Caco-2 (cell line): Measurements from ENCODE around the gene RBM47. TPM values are rescaled to one million over a fixed set of nuclear protein-coding genes. Genes with fewer than 3 reads are reported as not detected.

Experiments used
- BruUV-seq: library from RNA; stranded (reverse); fragments of 400-500 nt; replicated peaks from 2 replicates; lab custom pipeline; 2021; lab: Mats Ljungman, UMichigan
- CTCF ChIA-PET: fragments of 300-600 bp; sonication (Branson Sonifier 250); formaldehyde crosslinking; loops from one replicate; lab custom pipeline; 2022; ENCODE audit warnings: antibody characterized with exemption; lab: Charles Lee
- POLR2A ChIA-PET: fragments of 300-600 bp; sonication (Branson Sonifier 250); formaldehyde crosslinking; loops from one replicate; lab custom pipeline; 2022; ENCODE audit warnings: antibody characterized with exemption; lab: Charles Lee
- DNase-seq, 2 experiments: peaks; one replicate each; pipeline versions ENCODE4 v3.0.0 to v3.0.0-alpha.2; 2020 to 2022
- H3K27me3 ChIP-seq: replicated peaks from 2 replicates; pipeline ENCODE4 v1.6.0; 2011; ENCODE audit warnings: low read length; ENCODE audit not compliant: control insufficient read depth, insufficient read depth
- H3K36me3 ChIP-seq: 2 replicates; pipeline ENCODE4 v1.5.1; 2011; ENCODE audit warnings: low read length; ENCODE audit not compliant: control insufficient read depth, insufficient read depth
- H3K4me1 ChIP-seq: fragments of 250-450 bp; sonication (Bioruptor Pico); 2 replicates; pipeline ENCODE4 v1.5.1; 2020; ENCODE audit warnings: mild to moderate bottlenecking
- H3K4me3 ChIP-seq: 2 replicates; pipeline ENCODE4 v1.5.1; 2011; ENCODE audit warnings: low read depth, mild to moderate bottlenecking, control low read depth, low read length
- H3K9me3 ChIP-seq: fragments of 250-450 bp; sonication (Bioruptor Pico); 2 replicates; pipeline ENCODE4 v1.5.1; 2020; ENCODE audit warnings: mild to moderate bottlenecking, moderate library complexity
- H3K27ac Mint-ChIP-seq: one replicate; pipeline ENCODE4 v1.8.0; 2022; ENCODE audit warnings: mixed read lengths; ENCODE audit not compliant: unreplicated experiment
- H3K27me3 Mint-ChIP-seq: one replicate; pipeline ENCODE4 v1.8.0; 2022; ENCODE audit warnings: mixed read lengths; ENCODE audit not compliant: insufficient read depth, unreplicated experiment
- H3K36me3 Mint-ChIP-seq: one replicate; pipeline ENCODE4 v1.8.0; 2022; ENCODE audit warnings: mild to moderate bottlenecking, mixed read lengths; ENCODE audit not compliant: insufficient read depth, unreplicated experiment
- H3K4me1 Mint-ChIP-seq: one replicate; pipeline ENCODE4 v1.8.0; 2022; ENCODE audit warnings: low read depth, mixed read lengths; ENCODE audit not compliant: unreplicated experiment
- H3K4me3 Mint-ChIP-seq: one replicate; pipeline ENCODE4 v1.8.0; 2022; ENCODE audit warnings: mild to moderate bottlenecking, moderate library complexity, mixed read lengths; ENCODE audit not compliant: unreplicated experiment
- H3K9me3 Mint-ChIP-seq: one replicate; pipeline ENCODE4 v1.8.0; 2022; ENCODE audit warnings: mixed read lengths; ENCODE audit not compliant: unreplicated experiment
- intact Hi-C: fragments of 100-400 bp; cut with micrococcal nuclease; formaldehyde crosslinking; loops from one replicate; pipeline ENCODE4 v1.10.0; 2022; ENCODE audit not compliant: unreplicated experiment
- total RNA-seq: library from RNA; stranded (reverse); gene quantifications from 2 replicates; pipeline ENCODE4 v1.2.3, GENCODE V29; 2022
- TF ChIP-seq, protein P1 (sequence below), 2 experiments: fragments of 200-600 bp in 1 of 2; IDR thresholded peaks; 1 replicate in 1 of 2; 2 replicates in 1 of 2; pipeline versions ENCODE4 v1.5.1 to v1.8.0; 2011 to 2022; ENCODE audit warnings: antibody characterized with exemption in 1 of 2, control low read depth in 1 of 2, inconsistent platforms in 1 of 2, low read depth in 1 of 2, low read length in 1 of 2, mild to moderate bottlenecking in 1 of 2, moderate library complexity in 1 of 2; ENCODE audit not compliant: insufficient read depth in 1 of 2, severe bottlenecking in 1 of 2, unreplicated experiment in 1 of 2

The RBM47 gene
- total RNA-seq, 1 experiment from 2014 or later, result 62.1 TPM

- intact Hi-C loops, result no loop called here
- H3K4me3 ChIP-seq, result no peak overlapping the region
- DNase-seq, result no peak
- no peaks in the 10 kb centered on the region for H3K36me3 ChIP-seq
- Mint-ChIP-seq H3K27me3 (no peaks in the 10 kb centered on the region), H3K36me3 (peaks cover 11% of the 10 kb centered on the region), H3K27ac (no peak overlapping the region), H3K4me3 (no peak overlapping the region), H3K4me1 (peaks cover 18% of the 10 kb centered on the region), H3K9me3 (no peaks in the 10 kb centered on the region)
- peaks cover 13% of the 10 kb centered on the region; the same call in 1 of the 2 replicates for H3K4me1 ChIP-seq
- H3K27me3 ChIP-seq, result no peaks in the 10 kb centered on the region
- H3K9me3 ChIP-seq, result no peaks in the 10 kb centered on the region
- BruUV-seq, result no TSS peak
- POLR2A ChIA-PET, result no interaction called here
- TF ChIP-seq, protein P1, sequence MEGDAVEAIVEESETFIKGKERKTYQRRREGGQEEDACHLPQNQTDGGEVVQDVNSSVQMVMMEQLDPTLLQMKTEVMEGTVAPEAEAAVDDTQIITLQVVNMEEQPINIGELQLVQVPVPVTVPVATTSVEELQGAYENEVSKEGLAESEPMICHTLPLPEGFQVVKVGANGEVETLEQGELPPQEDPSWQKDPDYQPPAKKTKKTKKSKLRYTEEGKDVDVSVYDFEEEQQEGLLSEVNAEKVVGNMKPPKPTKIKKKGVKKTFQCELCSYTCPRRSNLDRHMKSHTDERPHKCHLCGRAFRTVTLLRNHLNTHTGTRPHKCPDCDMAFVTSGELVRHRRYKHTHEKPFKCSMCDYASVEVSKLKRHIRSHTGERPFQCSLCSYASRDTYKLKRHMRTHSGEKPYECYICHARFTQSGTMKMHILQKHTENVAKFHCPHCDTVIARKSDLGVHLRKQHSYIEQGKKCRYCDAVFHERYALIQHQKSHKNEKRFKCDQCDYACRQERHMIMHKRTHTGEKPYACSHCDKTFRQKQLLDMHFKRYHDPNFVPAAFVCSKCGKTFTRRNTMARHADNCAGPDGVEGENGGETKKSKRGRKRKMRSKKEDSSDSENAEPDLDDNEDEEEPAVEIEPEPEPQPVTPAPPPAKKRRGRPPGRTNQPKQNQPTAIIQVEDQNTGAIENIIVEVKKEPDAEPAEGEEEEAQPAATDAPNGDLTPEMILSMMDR (IDR thresholded peaks at IDR 0.05; ENCODE audit: insufficient read depth in 1 of 2, low read depth in 1 of 2, low read length in 1 of 2, severe bottlenecking in 1 of 2, unreplicated experiment in 1 of 2), result no peak
- CTCF ChIA-PET, result no interaction called here
These were observed 10.1 kb downstream of the RBM47 start for GRCh38 chr4:40619600-40619999.

DNA sequence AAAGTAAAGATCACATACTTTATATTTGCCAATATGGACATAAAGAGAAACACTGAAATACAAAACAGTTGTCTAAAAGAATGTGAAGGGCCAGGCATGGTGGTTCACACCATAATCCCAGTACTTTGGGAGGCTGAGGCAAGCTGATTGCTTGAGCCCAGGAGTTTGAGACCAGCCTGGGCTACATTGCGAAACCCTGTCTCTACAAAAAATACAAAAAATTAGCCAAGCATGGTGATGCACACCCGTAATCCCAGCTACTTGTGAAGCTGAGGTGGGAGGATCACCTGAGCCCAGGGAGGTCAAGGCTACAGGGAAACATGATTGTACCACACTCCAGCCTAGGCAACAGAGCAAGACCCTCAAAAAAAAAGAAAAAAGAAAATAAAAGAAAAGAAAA, 11.8 kb downstream of the RBM47 start:
- Histone ChIP-seq H3K27me3 (no peaks in the 10 kb centered on the region; the same call in 1 of the 2 replicates), H3K36me3 (no peaks in the 10 kb centered on the region), H3K4me1 (peaks cover 18% of the 10 kb centered on the region; the same call in 1 of the 2 replicates), H3K9me3 (no peaks in the 10 kb centered on the region), H3K4me3 (no peak overlapping the region)
- no peak overlapping the region for H3K27ac Mint-ChIP-seq
- H3K4me3 Mint-ChIP-seq, result no peak overlapping the region
- peaks cover 17% of the 10 kb centered on the region for H3K36me3 Mint-ChIP-seq
- H3K4me1 Mint-ChIP-seq, result peaks cover 18% of the 10 kb centered on the region
- BruUV-seq, result no TSS peak
- TF ChIP-seq, protein P1 (IDR thresholded peaks at IDR 0.05; ENCODE audit: insufficient read depth in 1 of 2, low read depth in 1 of 2, low read length in 1 of 2, severe bottlenecking in 1 of 2, unreplicated experiment in 1 of 2), result no peak
- no peaks in the 10 kb centered on the region for H3K9me3 Mint-ChIP-seq
- intact Hi-C loops, result no loop called here
- CTCF ChIA-PET, result no interaction called here
- DNase-seq, result no peak
- no peaks in the 10 kb centered on the region for H3K27me3 Mint-ChIP-seq
- POLR2A ChIA-PET, result interaction anchor here (0.7 kb wide), 1 partner anchor 158 kb away, joined by 3 read pairs; no protein-coding TSS in a partner anchor

DNA sequence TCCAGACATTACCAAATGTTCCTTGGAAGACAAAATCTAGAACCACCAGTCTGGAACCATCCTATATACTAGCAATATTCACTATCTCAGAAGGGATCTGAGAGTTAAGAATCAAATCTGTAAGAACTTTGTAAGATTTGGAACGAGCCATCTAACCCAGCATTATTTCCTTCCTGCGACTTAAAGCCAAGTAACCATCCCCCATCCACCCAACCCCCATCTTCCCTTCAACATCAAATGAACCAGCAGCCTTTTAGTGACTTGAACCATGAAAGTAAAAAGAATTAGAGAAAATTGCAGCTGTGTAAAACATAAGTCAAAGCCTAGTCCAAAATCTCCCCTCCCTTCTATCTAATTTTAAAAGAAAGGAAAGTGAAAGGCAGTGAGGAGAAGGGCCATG, 15.6 kb downstream of the RBM47 start:
- TF ChIP-seq, protein P1 (IDR thresholded peaks at IDR 0.05; ENCODE audit: insufficient read depth in 1 of 2, low read depth in 1 of 2, low read length in 1 of 2, severe bottlenecking in 1 of 2, unreplicated experiment in 1 of 2), result no peak
- Mint-ChIP-seq H3K27me3 (no peaks in the 10 kb centered on the region), H3K36me3 (peaks cover 11% of the 10 kb centered on the region), H3K4me1 (peaks cover 3% of the 10 kb centered on the region), H3K4me3 (no peak overlapping the region), H3K9me3 (no peaks in the 10 kb centered on the region), H3K27ac (no peak overlapping the region)
- Histone ChIP-seq H3K4me3 (no peak overlapping the region), H3K4me1 (0 out of 2 replicates have a peak, but pooled peaks cover 10% of the 10 kb centered on the region), H3K36me3 (no peaks in the 10 kb centered on the region), H3K27me3 (no peaks in the 10 kb centered on the region; the same call in 1 of the 2 replicates), H3K9me3 (no peaks in the 10 kb centered on the region)
- CTCF ChIA-PET, result no interaction called here
- DNase-seq, result no peak
- POLR2A ChIA-PET, result no interaction called here
- no TSS peak for BruUV-seq
- intact Hi-C loops, result no loop called here
